GM10266 (cell line): ENCODE results near the gene GTPBP1.

ENCODE experiments used
- DNase-seq: peaks from one replicate; pipeline ENCODE4 v3.0.0; 2012; ENCODE audit errors: extremely low spot score
- TF ChIP-seq, protein P1 (sequence below): IDR thresholded peaks from 2 replicates; pipeline ENCODE4 v1.5.1; 2012; ENCODE audit warnings: mild to moderate bottlenecking, low read depth; ENCODE audit not compliant: control insufficient read depth, insufficient read depth; ENCODE audit errors: missing control alignments

Gene GTPBP1

DNA sequence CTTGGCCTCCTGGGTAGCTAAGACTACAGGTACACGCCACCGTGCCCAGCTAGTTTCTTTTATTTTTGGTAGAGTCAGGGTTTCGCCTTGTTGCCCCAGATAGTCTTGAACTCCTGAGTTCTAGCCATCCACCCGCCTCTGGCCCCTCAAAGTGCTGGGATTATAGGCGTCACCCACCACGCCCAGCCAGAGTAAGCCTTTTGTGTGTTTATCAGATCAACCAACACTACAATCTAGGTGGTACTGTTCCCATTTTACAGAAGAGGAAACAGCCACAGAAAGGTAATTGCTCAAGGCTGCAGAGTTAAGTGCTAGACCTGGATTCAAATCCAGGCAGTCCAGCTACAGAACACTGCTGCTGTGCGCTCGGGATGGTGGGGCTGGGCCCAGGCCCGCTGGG lies 20.8 kb upstream of the GTPBP1 start:
- no peak for DNase-seq
- TF ChIP-seq, protein P1, sequence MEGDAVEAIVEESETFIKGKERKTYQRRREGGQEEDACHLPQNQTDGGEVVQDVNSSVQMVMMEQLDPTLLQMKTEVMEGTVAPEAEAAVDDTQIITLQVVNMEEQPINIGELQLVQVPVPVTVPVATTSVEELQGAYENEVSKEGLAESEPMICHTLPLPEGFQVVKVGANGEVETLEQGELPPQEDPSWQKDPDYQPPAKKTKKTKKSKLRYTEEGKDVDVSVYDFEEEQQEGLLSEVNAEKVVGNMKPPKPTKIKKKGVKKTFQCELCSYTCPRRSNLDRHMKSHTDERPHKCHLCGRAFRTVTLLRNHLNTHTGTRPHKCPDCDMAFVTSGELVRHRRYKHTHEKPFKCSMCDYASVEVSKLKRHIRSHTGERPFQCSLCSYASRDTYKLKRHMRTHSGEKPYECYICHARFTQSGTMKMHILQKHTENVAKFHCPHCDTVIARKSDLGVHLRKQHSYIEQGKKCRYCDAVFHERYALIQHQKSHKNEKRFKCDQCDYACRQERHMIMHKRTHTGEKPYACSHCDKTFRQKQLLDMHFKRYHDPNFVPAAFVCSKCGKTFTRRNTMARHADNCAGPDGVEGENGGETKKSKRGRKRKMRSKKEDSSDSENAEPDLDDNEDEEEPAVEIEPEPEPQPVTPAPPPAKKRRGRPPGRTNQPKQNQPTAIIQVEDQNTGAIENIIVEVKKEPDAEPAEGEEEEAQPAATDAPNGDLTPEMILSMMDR = no peak

DNA sequence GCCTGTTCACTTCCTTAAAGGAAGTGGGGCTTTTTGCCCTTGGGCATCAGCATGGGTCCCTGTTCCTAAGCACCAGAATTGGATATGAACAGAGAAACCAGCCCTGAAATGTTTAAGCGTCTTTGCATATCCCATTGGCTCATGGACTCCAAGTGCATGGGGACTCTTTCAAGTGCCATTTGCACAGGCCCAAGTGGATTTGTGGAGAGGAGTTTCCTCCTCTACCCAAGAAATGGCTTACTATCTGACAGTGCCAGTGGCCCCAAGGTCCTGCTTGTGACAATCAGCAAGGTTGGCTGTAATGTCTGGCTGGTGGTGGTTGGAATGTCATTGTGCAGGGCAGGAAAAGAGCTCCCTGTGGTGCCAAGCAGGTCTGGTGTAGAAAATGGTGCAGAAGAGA lies 20.0 kb upstream of the GTPBP1 start:
- no peak for DNase-seq
- TF ChIP-seq, protein P1 = no peak

DNA sequence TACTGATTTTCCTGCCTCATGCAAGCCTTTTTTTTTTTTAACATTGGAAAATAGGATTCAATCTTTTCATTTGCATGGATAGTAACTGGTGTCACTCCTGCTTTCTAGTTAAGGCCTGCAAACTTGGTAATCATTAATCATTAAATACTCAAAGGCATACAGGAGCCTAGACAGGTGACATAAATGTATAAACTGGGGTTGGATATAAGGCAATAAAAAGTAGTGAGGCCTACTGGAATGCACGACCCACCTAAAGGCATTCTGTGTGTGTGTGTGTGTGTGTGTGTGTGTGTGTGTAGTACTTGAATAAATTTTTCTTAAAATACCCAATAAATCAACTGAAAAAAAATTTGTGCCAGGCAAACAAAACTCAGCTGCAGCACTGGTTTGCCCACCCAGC lies 16.1 kb upstream of the GTPBP1 start:
- no peak for DNase-seq
- TF ChIP-seq, protein P1 = no peak

GRCh38 chr22:38694049-38694448 lies 11.7 kb upstream of the GTPBP1 start:
- DNase-seq = no peak
- TF ChIP-seq, protein P1 = no peak

DNA sequence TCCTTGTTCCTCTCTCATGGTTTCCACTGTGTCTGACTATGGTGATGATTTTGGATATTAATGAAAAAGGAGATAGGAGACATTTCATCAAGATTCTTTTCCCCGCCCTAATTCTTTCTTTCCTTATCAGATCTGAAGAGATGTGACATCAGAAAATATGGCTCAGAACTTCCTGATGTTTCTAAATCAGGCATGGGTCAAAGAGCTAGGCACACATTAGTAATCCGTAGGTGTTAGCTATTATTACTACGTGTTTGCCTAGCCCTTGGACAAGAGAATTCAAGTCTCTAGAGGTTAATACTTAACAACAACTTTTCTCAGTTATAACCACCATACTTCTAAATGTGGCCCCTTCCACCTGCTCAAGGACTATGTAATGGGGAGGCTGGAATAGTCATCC lies 10.8 kb upstream of the GTPBP1 start:
- DNase-seq = no peak
- TF ChIP-seq, protein P1 = no peak

DNA sequence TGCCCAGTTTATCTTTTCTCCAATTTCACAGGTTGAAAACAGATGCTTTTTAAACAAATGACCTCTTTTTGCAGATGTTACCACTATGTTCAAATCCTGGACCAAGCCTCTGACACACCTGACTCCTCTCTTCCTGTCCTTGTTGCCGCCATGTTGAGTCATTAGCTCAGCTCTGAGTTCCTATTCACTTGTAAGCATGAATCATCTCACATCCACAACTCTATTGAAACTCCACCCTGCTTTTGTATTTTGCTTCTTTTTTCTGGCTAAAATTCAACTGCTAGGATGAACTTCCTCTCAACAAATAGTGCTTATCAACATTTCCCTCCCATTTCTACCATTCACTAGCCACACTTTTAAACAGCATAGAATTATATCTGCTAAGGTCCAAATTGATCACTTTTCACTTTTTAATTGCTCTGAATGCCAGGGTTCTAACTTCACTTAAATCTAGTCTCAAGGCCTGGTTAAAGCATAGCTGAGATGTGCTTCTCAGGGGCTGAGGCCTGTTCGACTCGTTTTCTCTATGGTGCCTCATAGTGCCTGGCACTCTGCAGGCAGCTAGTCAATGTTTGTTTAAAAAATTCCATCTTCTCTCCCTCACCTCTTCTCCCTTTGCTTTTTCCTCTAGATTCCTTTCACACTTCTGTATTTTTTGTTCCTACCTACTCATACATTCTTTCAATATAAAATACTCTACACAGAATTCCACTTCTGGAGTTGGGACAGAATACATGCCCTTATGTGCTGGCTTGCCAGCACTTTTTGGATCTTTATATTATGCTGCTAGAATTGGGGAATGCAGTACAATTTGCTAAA lies 8.9 kb upstream of the GTPBP1 start:
- no peak for DNase-seq
- TF ChIP-seq, protein P1 = no peak

GRCh38 chr22:38697425-38698089 lies 8.2 kb upstream of the GTPBP1 start:
- no peak for DNase-seq
- TF ChIP-seq, protein P1 = no peak
